Hematopoietic multipotent progenitor cell treated with erythropoietin and hydrocortisone succinate and interleukin-3 and kit ligand, for 4 days (in vitro differentiated cells): Measurements from ENCODE around the gene BMPER.

ENCODE experiments used
- DNase-seq: peaks from one replicate; pipeline ENCODE4 v3.0.0-alpha.2; 2015

BMPER gene

GRCh38 chr7:33892945-33893344 lies 12.4 kb upstream of the BMPER start:
- DNase-seq: no peak

- DNase-seq: no peak
These were observed 12.0 kb upstream of the BMPER start for GRCh38 chr7:33893377-33893776.

GRCh38 chr7:33895025-33895804 lies 10.1 kb upstream of the BMPER start:
- DNase-seq: peak; percentile 90

DNA sequence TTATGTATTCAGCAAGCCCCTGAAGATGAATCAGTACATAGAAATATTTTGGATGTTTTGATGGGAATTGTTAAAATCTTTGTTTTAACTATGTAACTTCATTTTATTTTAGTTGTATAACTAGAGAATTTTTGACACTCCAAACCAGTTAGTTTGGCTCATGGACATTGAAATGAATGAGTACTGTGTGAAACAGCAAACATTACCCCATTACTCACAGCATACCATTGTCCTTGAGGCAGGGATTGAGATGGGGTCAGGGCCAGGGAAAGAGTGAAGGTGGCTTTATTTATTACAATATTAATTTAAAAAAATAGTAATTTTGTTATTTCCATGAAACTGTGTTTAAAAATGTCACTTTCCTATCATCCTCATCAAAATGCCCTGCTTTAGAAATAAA lies 4.8 kb upstream of the BMPER start:
- no peak for DNase-seq

GRCh38 chr7:33901199-33901598 lies 4.1 kb upstream of the BMPER start:
- no peak for DNase-seq

GRCh38 chr7:33901847-33902246 lies 3.5 kb upstream of the BMPER start:
- no peak for DNase-seq

DNA sequence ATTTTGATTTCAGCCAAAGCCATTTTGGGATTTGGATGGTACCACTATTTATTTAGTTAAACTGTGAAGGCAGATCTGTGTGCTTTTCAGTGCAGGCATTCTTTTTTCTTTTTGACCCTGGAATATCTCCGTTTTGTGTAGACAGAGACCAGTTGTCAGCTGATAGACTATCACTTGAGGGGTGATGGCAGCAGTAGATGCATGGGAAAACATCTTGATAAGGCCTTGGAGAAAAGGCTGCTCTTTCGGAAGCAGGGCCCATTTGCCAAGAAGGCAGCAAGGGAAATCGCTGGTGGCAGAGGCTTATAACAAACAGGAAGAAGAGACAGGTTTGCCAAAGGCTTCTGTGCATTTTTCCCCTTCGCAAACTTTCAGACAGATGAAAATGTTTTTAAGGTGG lies 2.6 kb upstream of the BMPER start:
- DNase-seq: no peak

DNA sequence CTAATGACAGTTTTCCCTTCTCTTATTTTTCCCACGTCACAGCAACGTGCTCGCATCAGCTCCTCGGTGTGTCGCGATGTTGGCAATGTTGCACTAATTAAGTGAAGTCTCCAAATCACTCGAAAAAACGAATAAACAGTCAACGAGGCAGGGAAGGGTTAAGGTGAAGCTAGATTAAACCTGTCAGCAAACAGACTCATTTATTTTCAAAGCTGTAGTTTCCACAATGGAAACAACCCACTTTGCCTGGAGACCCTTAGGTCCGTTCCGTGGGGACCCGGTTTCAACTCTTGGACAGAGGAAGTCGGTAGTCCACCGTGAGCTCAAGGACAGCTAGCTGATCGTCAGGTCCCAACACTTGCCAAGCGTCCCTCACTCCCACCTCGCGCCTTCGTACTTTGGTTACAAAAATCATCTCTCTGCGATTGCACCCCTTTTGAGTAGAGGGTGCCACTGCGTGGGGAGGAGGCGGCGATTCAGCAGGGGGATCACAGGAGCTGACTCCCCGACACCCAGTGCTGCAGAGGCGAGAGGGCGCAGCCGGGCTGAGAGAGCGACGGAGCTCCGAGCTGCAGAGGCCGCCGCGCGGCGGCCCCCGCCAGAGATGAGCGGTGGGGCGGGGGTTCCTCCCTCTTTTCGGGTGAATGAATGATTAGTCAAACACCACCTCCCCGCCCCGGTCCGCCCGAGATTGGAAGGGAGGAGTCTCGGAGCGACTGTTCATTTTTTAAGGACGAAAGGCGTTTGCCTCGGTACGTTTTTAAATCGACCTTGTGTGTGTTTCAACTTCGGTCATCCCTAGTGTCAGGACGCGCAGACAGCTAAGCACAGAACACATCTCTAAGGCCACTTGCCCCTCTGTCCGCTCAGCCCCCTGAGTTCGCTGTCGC lies 1.3 kb upstream of the BMPER start:
- peak; percentile 43 for DNase-seq

GRCh38 chr7:33904681-33905388 lies 504 bp upstream of the BMPER start:
- DNase-seq: peak; percentile 56

GRCh38 chr7:33906697-33907096 lies 1.4 kb downstream of the BMPER start:
- DNase-seq: no peak

DNA sequence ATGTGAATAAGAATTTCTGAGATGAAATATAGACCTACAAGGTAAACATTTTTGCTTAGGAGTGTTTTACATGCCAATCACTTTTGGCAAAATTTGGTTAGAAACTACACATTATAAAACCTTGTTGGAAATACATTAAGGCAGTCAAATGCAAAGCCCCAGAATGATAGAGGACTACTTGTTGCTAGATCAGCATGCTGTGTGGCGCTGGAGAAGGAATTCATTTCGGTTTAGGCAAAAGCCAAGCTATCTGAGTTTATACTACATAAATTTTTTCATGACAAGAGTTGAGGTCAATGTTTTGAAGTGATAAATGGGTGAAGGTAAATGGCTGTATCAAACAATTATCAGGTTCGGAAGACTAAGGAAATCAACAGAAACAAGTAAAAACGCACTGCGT lies 2.3 kb downstream of the BMPER start:
- DNase-seq: no peak

DNA sequence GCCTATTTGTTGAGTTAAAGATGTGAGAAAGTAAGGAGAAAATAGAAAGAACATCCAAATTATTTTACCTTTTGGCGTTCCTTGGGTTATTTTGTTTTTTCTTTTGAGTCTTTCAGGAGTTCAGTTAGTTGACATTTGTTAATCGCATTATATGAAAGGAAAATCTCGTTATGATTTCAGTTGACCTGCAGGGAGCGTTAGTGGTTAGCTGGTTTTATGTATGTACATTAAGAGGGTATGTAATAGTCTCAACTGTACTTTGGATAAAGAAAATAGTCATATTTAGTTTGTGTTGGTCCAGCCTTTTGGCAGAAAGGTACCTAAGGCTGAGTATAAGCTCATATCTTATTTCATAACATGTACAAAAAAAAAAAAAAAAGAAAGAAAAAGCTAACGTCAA lies 4.0 kb downstream of the BMPER start:
- no peak for DNase-seq

- DNase-seq: no peak
These were observed 4.4 kb downstream of the BMPER start for GRCh38 chr7:33909755-33910154.

- DNase-seq: no peak
These were observed 5.4 kb downstream of the BMPER start for GRCh38 chr7:33910756-33911155.

GRCh38 chr7:33916357-33917081 lies 11.2 kb downstream of the BMPER start:
- DNase-seq: no peak

DNA sequence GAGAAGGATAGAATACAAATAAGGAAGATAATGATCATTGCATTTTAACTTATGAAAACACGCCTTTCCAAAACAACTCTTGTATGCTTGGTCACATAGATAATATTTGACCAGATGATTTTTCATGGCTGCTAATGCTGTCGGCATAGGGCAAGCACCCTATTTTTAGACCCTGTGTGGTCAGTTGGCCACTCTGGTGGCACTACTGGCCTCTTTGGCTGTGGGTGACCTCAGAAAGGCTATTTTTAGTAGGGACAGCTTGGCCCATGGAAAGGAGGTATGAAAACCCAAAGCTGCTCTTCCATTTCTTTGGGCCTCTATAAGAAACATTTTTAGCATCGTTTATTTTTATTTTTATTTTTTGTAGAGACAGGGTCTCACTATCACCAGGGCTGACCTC lies 12.3 kb downstream of the BMPER start:
- DNase-seq: no peak

DNA sequence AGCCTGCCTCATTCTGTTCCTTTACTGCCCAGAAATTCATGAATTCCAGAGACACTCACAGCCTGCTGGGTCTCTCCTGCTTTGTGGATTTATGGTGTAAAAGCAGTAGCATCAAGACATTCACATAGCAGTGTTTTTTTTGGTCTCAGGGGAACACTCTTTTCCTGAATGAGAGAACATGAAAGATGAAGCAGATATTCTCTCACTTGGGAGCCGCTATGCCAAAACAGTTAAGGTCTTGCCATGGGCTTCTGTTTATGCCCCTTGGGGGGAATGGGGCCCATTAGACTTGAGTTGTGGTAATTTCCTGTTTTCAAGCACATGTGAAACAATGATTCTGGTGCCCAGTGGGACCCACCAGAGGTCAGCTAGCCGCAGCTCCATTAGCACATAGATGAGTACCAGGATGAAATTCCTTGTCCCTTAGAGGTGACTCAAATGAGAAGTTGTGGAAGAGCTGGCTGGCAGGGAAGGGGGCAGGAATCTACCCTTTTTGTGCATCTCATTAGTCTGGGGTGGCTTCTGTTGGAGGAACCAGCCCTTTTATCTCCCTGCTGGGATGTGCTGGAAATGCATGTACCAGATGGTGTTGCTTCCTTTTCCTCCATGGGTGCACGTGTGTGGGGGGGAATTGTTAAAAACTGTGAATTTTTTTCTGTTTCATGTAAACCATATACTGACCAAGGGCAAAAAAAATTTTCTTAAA lies 13.3 kb downstream of the BMPER start:
- no peak for DNase-seq

DNA sequence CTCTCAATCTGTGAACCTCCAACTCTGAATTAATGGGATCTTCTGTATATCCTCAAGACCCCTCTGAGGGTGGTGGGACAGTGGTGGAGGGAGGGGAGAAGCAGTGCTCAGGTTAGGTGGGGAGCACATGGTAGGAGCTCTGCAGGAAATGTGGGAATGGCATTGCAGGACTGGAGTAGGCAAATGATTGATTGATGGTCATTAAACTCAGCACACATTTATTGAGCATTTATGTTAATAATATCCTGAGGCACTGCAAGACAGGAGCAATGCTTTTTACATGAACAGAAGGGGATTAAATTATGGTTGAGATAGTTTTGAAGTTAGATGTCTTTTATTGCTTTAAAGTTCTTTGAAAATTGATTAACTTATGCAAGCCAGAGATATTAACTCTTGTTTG lies 14.1 kb downstream of the BMPER start:
- no peak for DNase-seq

GRCh38 chr7:33921216-33921938 lies 16.0 kb downstream of the BMPER start:
- no peak for DNase-seq

DNA sequence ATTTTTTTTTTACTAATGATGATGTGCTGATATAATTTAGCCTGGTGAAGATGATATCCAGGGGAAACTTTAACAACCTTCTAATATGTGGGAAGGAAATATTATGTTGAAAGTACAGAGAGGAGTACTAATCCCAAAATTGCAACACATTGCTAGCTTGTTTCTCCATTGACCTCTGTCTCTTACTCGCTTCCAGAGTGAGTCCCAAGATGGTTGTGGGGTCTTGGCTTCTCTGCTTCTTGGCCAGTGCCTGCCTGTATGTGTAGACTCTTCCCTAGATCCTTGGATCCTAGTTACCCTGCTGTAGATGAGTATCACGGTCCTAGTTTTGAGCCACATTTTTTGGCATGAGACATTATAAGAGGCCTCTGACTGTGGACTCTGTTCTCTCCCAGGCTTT lies 17.5 kb downstream of the BMPER start:
- no peak for DNase-seq

DNA sequence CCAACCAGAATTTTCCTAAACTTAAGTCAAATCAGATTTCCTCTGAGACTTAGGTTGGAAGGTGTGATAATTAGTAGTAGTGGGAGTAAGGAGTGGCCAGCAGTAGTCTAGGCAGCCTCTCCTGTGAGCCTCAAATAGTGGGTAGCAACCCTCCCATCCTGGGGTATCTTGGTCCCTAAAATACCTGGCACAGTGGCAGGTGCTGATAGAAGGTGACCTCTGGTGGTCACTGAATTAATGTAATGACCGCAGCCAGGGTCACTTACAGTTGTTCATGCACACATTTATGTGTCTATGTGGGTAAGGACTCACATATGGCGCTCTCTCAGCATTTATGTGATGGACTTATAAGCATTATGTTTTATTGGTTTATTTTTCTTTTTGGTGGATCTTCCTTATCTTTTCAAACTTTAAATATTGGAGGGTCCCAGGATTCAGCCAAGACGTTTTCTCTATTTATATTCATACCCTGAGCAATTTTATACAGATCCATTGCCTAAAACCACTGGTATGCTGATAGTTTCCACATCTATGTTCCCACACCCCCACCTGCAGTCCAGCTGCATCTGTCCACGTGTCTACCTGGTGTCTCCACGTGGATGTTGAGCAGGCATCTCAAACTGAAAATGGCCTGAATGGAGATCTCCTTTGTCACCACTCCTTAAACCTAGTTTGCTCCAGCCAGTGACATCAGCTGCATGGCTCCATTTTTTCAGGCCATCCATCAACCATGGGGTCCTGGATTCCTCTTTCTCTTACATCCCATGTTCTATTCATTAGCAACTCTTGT lies 18.3 kb downstream of the BMPER start:
- DNase-seq: no peak
